ENCODE data around the gene TRPM2. TPM values are rescaled to one million over a fixed set of nuclear protein-coding genes. Genes with fewer than 3 reads are reported as not detected.
A peak's percentile ranks its signal among the peaks of the same experiment; 100 is the strongest.

TRPM2 gene
- total and polyA plus RNA-seq, 2 of the 13 experiments (the other 11 are each of a cell fraction or from before 2014, with no cell fraction given) = 0.07 to 0.20 TPM

GRCh38 chr21:44304877-44305293 lies 48.5 kb upstream of the TRPM2 start (continued):
- TF ChIP-seq ZNF318 (CRISPR knock-in tag; IDR thresholded peaks at IDR 0.05) (no peak), ZNF263 (CRISPR knock-in tag; IDR thresholded peaks at IDR 0.05) (0 out of 2 replicates have a peak, but pooled peaks have one; percentile 26), ZNF280B (CRISPR knock-in tag; IDR thresholded peaks at IDR 0.05; ENCODE audit: borderline replicate concordance) (peak; percentile 13; the same call in 1 of the 2 replicates), CBX5 (CRISPR knock-in tag; IDR thresholded peaks at IDR 0.05; ENCODE audit: borderline replicate concordance) (no peak), NFKB2 (CRISPR knock-in tag; IDR thresholded peaks at IDR 0.05; ENCODE audit: borderline replicate concordance) (no peak), MAF1 (CRISPR knock-in tag; IDR thresholded peaks at IDR 0.05; ENCODE audit: borderline replicate concordance) (no peak), ZNF776 (CRISPR knock-in tag; IDR thresholded peaks at IDR 0.05) (no peak), ZFP90 (CRISPR knock-in tag; IDR thresholded peaks at IDR 0.05; ENCODE audit: borderline replicate concordance) (no peak), HDAC1 (CRISPR knock-in tag; IDR thresholded peaks at IDR 0.05) (no peak), SALL1 (CRISPR knock-in tag; IDR thresholded peaks at IDR 0.05) (0 out of 2 replicates have a peak, but pooled peaks have one; percentile 25), SMC3 (IDR thresholded peaks at IDR 0.05; ENCODE audit: low read length) (peak; percentile 27; the same call in 1 of the 2 replicates), THAP7 (CRISPR knock-in tag; IDR thresholded peaks at IDR 0.05) (0 out of 2 replicates have a peak, but pooled peaks have one; percentile 62), ZNF790 (CRISPR knock-in tag; IDR thresholded peaks at IDR 0.05; ENCODE audit: borderline replicate concordance) (no peak), RFXANK (CRISPR knock-in tag; IDR thresholded peaks at IDR 0.05) (no peak), ZSCAN20 (CRISPR knock-in tag; IDR thresholded peaks at IDR 0.05; ENCODE audit: borderline replicate concordance) (no peak), SNRNP70 (IDR thresholded peaks at IDR 0.05; ENCODE audit: low read depth, low read length) (no peak), SAFB2 (CRISPR knock-in tag; IDR thresholded peaks at IDR 0.05; ENCODE audit: borderline replicate concordance, low read depth) (no peak), RORA (CRISPR knock-in tag; IDR thresholded peaks at IDR 0.05) (no peak), RAD51 (IDR thresholded peaks at IDR 0.05; ENCODE audit: borderline replicate concordance) (no peak), XBP1 (CRISPR knock-in tag; IDR thresholded peaks at IDR 0.05) (no peak), ZNF367 (CRISPR knock-in tag; IDR thresholded peaks at IDR 0.05; ENCODE audit: borderline replicate concordance) (no peak), ZNF788 (CRISPR knock-in tag; IDR thresholded peaks at IDR 0.05; ENCODE audit: borderline replicate concordance) (0 out of 2 replicates have a peak, but pooled peaks have one; percentile 8)

All from HepG2 (cell line).